Astrocyte of the spinal cord (primary cell): ENCODE data around the gene ADCY1.

Source experiments
- DNase-seq: peaks from one replicate; pipeline ENCODE4 v3.0.0; 2011; ENCODE audit warnings: low read depth, low spot score
- H3K4me3 ChIP-seq: 2 replicates; pipeline ENCODE4 v1.5.1; 2011; ENCODE audit warnings: low read depth, mild to moderate bottlenecking, low read length, moderate library complexity
- in situ Hi-C: cut with HindIII; loops from 2 replicates; pipeline ENCODE4 v1.10.0; 2017; ENCODE audit warnings: low sequenced_read_pairs
- TF ChIP-seq, protein P1 (sequence below): IDR thresholded peaks from 2 replicates; pipeline ENCODE4 v1.5.1; 2012; ENCODE audit warnings: low read depth, mild to moderate bottlenecking, low read length, inconsistent platforms

ADCY1 gene

DNA sequence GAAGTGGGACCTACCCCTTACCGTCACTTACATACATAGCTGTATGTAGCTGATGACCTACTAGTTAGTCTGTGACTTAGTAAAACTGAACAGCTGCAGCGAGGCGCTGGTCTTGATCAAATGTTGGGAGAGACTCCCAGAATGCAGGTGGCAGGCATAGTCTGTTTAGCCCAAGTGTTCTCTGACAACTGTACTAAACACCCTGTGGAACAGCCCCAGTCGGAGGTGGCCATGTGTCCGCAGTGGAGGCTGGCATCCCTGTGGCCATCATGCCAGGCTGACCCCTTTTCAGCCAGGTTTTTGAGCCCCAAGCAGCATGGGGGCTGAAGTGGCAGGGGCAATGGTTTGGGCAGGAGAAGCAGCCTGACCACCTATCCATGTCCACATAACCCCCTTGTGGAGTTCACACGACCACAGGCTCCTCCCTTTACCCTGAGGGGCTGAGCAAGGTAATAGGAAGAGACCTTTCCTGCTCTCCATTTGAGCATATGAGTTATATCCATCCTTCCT, 7.2 kb downstream of the ADCY1 start:
- in situ Hi-C loops = no loop called here

DNA sequence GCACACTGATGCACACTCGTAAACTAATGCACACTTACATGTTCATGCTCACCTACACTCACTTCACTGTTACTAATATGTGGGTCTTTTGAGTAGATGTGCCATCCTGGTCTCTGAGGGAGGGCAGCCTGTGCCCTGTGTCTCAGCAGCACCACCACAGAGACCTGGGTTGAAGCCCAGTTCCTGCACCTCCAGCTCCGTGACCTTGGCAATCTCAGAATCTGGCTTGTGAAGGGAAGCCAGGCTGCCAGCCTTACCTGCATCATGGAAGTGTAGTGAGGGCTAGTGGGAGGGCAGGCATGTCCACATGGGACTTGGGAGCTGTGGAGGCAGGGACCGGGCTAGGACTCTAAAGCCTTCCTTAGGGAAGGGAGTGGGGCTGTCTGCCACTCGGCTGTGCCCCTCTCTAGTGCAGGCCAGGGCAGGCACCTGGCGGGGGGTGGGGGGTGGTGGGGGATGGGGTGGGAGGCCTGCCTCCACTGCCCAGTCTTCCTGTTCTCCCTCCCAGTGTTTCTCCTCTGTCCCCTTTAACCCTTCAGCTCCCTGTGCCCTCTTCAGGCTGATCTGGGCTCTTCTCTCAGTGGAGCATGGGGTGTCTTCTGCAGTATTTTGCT, 8.1 kb downstream of the ADCY1 start:
- in situ Hi-C loops = no loop called here

More for the DNA sequence above, 7.2 kb downstream of the ADCY1 start:
- H3K4me3 ChIP-seq = no peak overlapping the region
- DNase-seq = no peak
- TF ChIP-seq, protein P1, sequence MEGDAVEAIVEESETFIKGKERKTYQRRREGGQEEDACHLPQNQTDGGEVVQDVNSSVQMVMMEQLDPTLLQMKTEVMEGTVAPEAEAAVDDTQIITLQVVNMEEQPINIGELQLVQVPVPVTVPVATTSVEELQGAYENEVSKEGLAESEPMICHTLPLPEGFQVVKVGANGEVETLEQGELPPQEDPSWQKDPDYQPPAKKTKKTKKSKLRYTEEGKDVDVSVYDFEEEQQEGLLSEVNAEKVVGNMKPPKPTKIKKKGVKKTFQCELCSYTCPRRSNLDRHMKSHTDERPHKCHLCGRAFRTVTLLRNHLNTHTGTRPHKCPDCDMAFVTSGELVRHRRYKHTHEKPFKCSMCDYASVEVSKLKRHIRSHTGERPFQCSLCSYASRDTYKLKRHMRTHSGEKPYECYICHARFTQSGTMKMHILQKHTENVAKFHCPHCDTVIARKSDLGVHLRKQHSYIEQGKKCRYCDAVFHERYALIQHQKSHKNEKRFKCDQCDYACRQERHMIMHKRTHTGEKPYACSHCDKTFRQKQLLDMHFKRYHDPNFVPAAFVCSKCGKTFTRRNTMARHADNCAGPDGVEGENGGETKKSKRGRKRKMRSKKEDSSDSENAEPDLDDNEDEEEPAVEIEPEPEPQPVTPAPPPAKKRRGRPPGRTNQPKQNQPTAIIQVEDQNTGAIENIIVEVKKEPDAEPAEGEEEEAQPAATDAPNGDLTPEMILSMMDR = no peak

DNA sequence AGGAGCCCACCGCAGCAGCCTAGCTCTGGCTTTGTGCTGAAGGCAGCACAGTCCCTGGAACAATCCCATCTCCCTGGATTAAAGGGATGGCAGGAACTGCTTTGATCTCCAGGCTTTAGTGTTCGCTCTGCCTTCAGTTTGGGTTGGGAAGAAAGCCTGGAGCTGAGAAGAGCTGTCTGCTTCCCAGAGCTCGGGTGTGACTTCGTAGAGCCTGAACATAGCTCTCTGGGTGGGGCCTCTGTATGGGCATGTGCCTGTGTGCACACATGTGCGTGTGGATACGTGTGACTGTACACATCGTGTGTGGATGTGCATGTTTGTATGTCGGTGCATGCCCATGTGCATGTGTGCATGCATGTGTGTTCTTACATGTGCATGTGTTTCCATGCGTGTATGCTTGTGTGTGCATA, 8.7 kb downstream of the ADCY1 start:
- in situ Hi-C loops = no loop called here
- H3K4me3 ChIP-seq = no peak overlapping the region
- TF ChIP-seq, protein P1 = no peak
- DNase-seq = no peak

More for the DNA sequence above, 8.1 kb downstream of the ADCY1 start:
- no peak for DNase-seq
- no peak overlapping the region for H3K4me3 ChIP-seq
- TF ChIP-seq, protein P1 = no peak

DNA sequence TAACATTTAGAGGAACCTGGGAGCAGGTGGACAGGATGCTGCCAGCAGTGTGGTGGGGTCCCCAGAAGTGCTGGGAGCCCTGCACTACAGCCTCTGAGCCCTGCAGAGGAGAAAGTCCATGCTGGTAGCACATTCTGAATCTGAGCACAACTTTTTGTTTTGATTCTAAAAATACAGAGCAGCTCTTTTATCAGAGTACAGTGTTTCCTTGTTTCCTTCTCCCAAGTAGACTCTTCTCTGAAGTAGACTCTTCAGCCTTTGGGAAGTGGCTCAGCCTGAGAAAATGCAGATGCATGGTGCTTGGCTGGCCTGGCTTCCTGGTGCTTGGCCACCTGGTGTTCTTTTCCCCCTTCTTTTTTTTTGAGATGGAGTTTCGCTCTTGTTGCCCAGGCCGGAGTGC, 9.1 kb downstream of the ADCY1 start:
- no peak overlapping the region for H3K4me3 ChIP-seq
- in situ Hi-C loops = no loop called here
- TF ChIP-seq, protein P1 = no peak
- DNase-seq = no peak

DNA sequence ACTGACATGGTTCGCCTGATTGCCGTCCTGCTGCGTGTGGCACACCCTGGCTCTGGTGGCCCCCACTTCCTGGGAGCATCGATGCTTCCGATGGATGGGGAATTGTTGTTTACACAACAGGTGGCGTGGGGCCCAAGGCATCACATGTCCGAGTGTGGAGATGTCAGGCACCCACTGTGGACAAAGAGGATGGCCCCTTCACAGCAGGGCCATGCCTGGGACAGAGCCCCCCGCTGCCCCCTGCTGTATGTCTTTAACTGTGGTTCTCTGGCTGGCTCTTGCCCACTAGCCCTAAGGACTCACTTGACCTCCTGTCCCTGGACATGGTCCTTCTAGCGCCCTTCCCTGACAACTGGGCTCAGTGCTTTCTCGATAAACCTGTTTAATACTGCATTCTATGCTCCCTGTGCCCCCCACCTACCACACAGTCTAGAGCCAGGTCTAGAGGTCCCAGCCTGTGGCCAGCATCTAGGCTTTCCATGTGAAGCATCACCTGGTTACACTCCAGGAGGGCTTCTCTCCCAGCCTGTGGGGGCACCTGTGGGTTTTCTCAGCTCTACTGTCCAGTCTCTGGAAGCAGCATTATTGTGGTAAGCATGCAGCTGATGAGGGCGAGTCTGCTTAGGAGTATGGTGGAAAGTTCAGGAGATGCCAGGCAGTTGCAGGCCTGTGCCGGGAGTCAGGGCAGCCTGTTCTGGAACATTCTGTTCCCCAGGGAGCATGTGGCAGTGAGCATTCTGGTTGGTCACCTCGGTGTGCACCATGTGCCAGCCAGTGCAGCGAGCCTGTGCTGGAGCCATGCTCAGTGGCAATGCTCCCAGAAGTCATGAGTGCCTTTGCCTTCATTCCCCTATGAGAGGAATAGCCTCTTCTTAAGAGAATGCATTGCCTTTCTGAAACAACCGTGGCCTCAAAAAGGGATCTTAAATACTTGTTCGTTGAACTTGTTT, 10.4 kb downstream of the ADCY1 start:
- H3K4me3 ChIP-seq = no peak overlapping the region
- in situ Hi-C loops = no loop called here
- DNase-seq = no peak
- TF ChIP-seq, protein P1 = no peak

DNA sequence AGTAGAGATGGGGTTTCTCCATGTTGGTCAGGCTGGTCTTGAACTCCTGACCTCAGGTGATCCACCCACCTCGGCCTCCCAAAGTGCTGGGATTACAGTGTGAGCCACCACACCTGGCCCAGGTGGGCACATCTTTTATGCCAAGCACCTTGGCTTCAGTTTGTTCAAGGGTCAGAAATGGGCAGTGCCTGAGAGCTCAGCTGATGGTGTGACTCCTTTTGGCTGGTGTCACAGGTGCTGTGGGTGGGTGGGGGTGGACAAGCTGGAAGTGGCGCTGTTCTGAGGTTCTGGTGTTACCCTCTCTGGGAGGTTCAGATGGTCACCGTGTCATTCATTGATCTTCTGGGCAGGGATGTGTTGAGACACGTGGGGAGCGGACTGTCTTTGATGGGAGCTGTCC, 11.5 kb downstream of the ADCY1 start:
- in situ Hi-C loops = no loop called here
- DNase-seq = no peak
- H3K4me3 ChIP-seq = no peak overlapping the region
- TF ChIP-seq, protein P1 = no peak
